ENCODE data around the gene PRSS16. TPM values are rescaled to one million over a fixed set of nuclear protein-coding genes. Genes with fewer than 3 reads are reported as not detected.
A peak's percentile ranks its signal among the peaks of the same experiment; 100 is the strongest.

The PRSS16 gene
- total and polyA plus RNA-seq, 9 of the 15 experiments (the other 6 are each of a cell fraction or from before 2014, with no cell fraction given), result 4.5 to 21.3 (median 12.1) TPM

GRCh38 chr6:27214126-27214601 is 33.3 kb upstream of the PRSS16 start (continued):
- TF ChIP-seq PHF21A (IDR thresholded peaks at IDR 0.05; ENCODE audit: borderline replicate concordance, low read depth) (no peak), ZNF318 (IDR thresholded peaks at IDR 0.05; ENCODE audit: borderline replicate concordance in 1 of 2, low read depth in 1 of 2) (no peak), ZNF436 (CRISPR knock-in tag; IDR thresholded peaks at IDR 0.05) (no peak), ZNF354B (CRISPR knock-in tag; IDR thresholded peaks at IDR 0.05) (no peak), ELF4 (CRISPR knock-in tag; IDR thresholded peaks at IDR 0.05) (peak; percentile 36; the same call in 1 of the 2 replicates), ZMIZ1 (IDR thresholded peaks at IDR 0.05; ENCODE audit: low read depth in 2 of 2, low read length in 2 of 2) (no peak), THRA (IDR thresholded peaks at IDR 0.05) (no peak), SUPT5H (IDR thresholded peaks at IDR 0.05) (no peak), SLC30A9 (CRISPR knock-in tag; IDR thresholded peaks at IDR 0.05) (no peak), RFX7 (CRISPR knock-in tag; IDR thresholded peaks at IDR 0.05) (no peak), XRCC5 (IDR thresholded peaks at IDR 0.05; ENCODE audit: low read depth, low read length) (no peak), ZNF584 (CRISPR knock-in tag; IDR thresholded peaks at IDR 0.05; ENCODE audit: low read depth) (no peak), ZHX1 (conservative IDR thresholded peaks at IDR 0.05; ENCODE audit: low read length) (no peak)

Measured in K562 (cell line).